HCT116 (cell line): ENCODE results near the gene KHSRP. TPM values are rescaled to one million over a fixed set of nuclear protein-coding genes. Genes with fewer than 3 reads are reported as not detected.

Experiments used
- ATAC-seq: fragments of 200-7000 bp; cut with Tn5 transposase; 2 replicates; pipeline ENCODE4 v1.9.1; 2020; ENCODE audit warnings: mild to moderate bottlenecking, moderate library complexity
- BruUV-seq: library from RNA; stranded (reverse); fragments of 400-500 nt; replicated peaks from 2 replicates; lab custom pipeline; 2021; lab: Mats Ljungman, UMichigan
- CTCF ChIA-PET: fragments of 300-600 bp; sonication (Branson Sonifier 250); formaldehyde crosslinking; loops from one replicate; lab custom pipeline; 2021; ENCODE audit warnings: antibody characterized with exemption; lab: Charles Lee
- POLR2A ChIA-PET: fragments of 300-600, 350-600 bp; sonication (Branson Sonifier 250); formaldehyde crosslinking; loops from one replicate; lab custom pipeline; 2021; ENCODE audit warnings: antibody characterized with exemption; lab: Charles Lee
- RAD21 ChIA-PET, 2 experiments: fragments of 300-600 bp; sonication (Branson Sonifier 250); formaldehyde crosslinking; loops; one replicate each; lab custom pipeline; 2023; ENCODE audit warnings: low total read pairs in 2 of 2; ENCODE audit not compliant: uncharacterized antibody in 2 of 2, unreplicated experiment in 2 of 2, low non-redundant PET in 1 of 2; lab: Charles Lee
- DNase-seq: peaks from one replicate; pipeline ENCODE4 v3.0.0-alpha.2; 2010; ENCODE audit warnings: low read depth, low spot score
- H2AFZ ChIP-seq: fragments of 200-600 bp; shearing (Covaris generic), sonication (generic); 2 replicates; pipeline ENCODE4 v1.6.1; 2017; ENCODE audit warnings: low read depth, mixed run types, mixed read lengths, antibody characterized with exemption, low read length; ENCODE audit not compliant: poor library complexity, severe bottlenecking
- H3K27ac ChIP-seq: 2 replicates; pipeline ENCODE4 v1.5.1; 2012; ENCODE audit warnings: low read depth, low read length
- H3K27me3 ChIP-seq: fragments of 200-600 bp; sonication (generic); 2 replicates; pipeline ENCODE4 v1.6.1; 2016; ENCODE audit warnings: mixed run types, low read length, mixed read lengths; ENCODE audit not compliant: insufficient read depth
- H3K36me3 ChIP-seq, 2 experiments: fragments of 200-500 bp in 1 of 2; fragments of 200-600 bp in 1 of 2; sonication (Bioruptor generic) in 1 of 2; sonication (generic) in 1 of 2; 2 replicates each; pipeline versions ENCODE4 v1.5.1 to v1.6.1; 2014 to 2016; ENCODE audit warnings: low read length in 2 of 2, inconsistent platforms in 1 of 2, mixed read lengths in 1 of 2, mixed run types in 1 of 2; ENCODE audit not compliant: insufficient read depth in 2 of 2, control insufficient read depth in 1 of 2
- H3K4me1 ChIP-seq, 2 experiments: fragments of 200-600 bp in 1 of 2; sonication (generic) in 1 of 2; 2 replicates each; pipeline versions ENCODE4 v1.5.1 to v1.6.1; 2012 to 2017; ENCODE audit warnings: low read length in 2 of 2, inconsistent platforms in 1 of 2, mild to moderate bottlenecking in 1 of 2, mixed read lengths in 1 of 2, mixed run types in 1 of 2, moderate library complexity in 1 of 2; ENCODE audit not compliant: insufficient read depth in 2 of 2, control insufficient read depth in 1 of 2
- H3K4me2 ChIP-seq: fragments of 200-600 bp; sonication (generic); 2 replicates; pipeline ENCODE4 v1.6.1; 2017; ENCODE audit warnings: mixed run types, low read length, mixed read lengths
- H3K4me3 ChIP-seq, 2 experiments: fragments of 200-600 bp in 1 of 2; sonication (generic) in 1 of 2; replicated peaks in 1 of 2; 2 replicates each; pipeline ENCODE4 v1.5.1; 2011 to 2016; ENCODE audit warnings: low read length in 2 of 2, control low read depth in 1 of 2, low read depth in 1 of 2, mild to moderate bottlenecking in 1 of 2, mixed read lengths in 1 of 2, mixed run types in 1 of 2
- H3K79me2 ChIP-seq: fragments of 200-600 bp; sonication (generic); 2 replicates; pipeline ENCODE4 v1.6.1; 2017; ENCODE audit warnings: mild to moderate bottlenecking, mixed run types, low read length, moderate library complexity, mixed read lengths; ENCODE audit not compliant: insufficient read depth
- H3K9ac ChIP-seq: fragments of 200-600 bp; sonication (generic); 2 replicates; pipeline ENCODE4 v1.6.1; 2016; ENCODE audit warnings: low read length, mixed read lengths
- H3K9me2 ChIP-seq: fragments of 200-600 bp; sonication (generic), shearing (Covaris generic); 2 replicates; pipeline ENCODE4 v1.6.1; 2017; ENCODE audit warnings: mixed run types, mild to moderate bottlenecking, moderate library complexity; ENCODE audit not compliant: insufficient read depth
- H3K9me3 ChIP-seq, 2 experiments: fragments of 200-500 bp in 1 of 2; fragments of 200-600 bp in 1 of 2; sonication (Bioruptor generic) in 1 of 2; sonication (generic) in 1 of 2; 2 replicates each; pipeline ENCODE4 v1.6.1; 2014 to 2017; ENCODE audit warnings: low read length in 2 of 2, mixed read lengths in 2 of 2, inconsistent platforms in 1 of 2, low read depth in 1 of 2, mild to moderate bottlenecking in 1 of 2, mixed run types in 1 of 2, moderate library complexity in 1 of 2; ENCODE audit not compliant: control insufficient read depth in 1 of 2, insufficient read depth in 1 of 2
- H4K20me1 ChIP-seq: fragments of 200-600 bp; sonication (generic), shearing (Covaris generic); 2 replicates; pipeline ENCODE4 v1.6.1; 2017; ENCODE audit warnings: mixed run types, mild to moderate bottlenecking, moderate library complexity; ENCODE audit not compliant: insufficient read depth
- CEBPB ChIP-seq: IDR thresholded peaks from 2 replicates; pipeline ENCODE4 v1.6.1; 2012; ENCODE audit warnings: low read depth
- EGR1 ChIP-seq: IDR thresholded peaks from 2 replicates; pipeline ENCODE4 v1.6.1; 2012; ENCODE audit warnings: low read depth
- ELF1 ChIP-seq: IDR thresholded peaks from 2 replicates; pipeline ENCODE4 v1.6.1; 2012; ENCODE audit warnings: low read depth, borderline replicate concordance
- EZH2 ChIP-seq: fragments of 200-600 bp; sonication (generic); IDR thresholded peaks from 2 replicates; pipeline ENCODE4 v1.6.1; 2017; ENCODE audit warnings: antibody characterized with exemption, mixed run types
- EZH2phosphoT487 ChIP-seq: fragments of 200-600 bp; IDR thresholded peaks from 2 replicates; pipeline ENCODE4 v1.6.1; 2018; ENCODE audit warnings: antibody characterized with exemption, borderline replicate concordance
- FOSL1 ChIP-seq: IDR thresholded peaks from 2 replicates; pipeline ENCODE4 v1.6.1; 2012; ENCODE audit warnings: low read depth
- YY1 ChIP-seq: IDR thresholded peaks from 2 replicates; pipeline ENCODE4 v1.6.1; 2011; ENCODE audit warnings: low read length, low read depth, moderate library complexity, mild to moderate bottlenecking; ENCODE audit not compliant: insufficient replicate concordance; ENCODE audit errors: extremely low read depth
- ZBTB33 ChIP-seq: IDR thresholded peaks from 2 replicates; pipeline ENCODE4 v1.6.1; 2011; ENCODE audit warnings: mild to moderate bottlenecking, low read length, moderate library complexity; ENCODE audit not compliant: insufficient replicate concordance; ENCODE audit errors: extremely low read depth
- ZNF274 ChIP-seq: fragments of 200-500 bp; sonication (Bioruptor generic); IDR thresholded peaks from 2 replicates; pipeline ENCODE4 v1.6.1; 2014; ENCODE audit warnings: mild to moderate bottlenecking, low read depth, low read length, inconsistent platforms
- intact Hi-C: fragments of 100-400 bp; cut with micrococcal nuclease; formaldehyde crosslinking; loops from 2 replicates; pipeline ENCODE4 v1.10.0; 2022
- total RNA-seq: library from RNA; stranded (reverse); gene quantifications from one replicate; pipeline ENCODE4 v1.2.1, GENCODE V29; 2021; ENCODE audit not compliant: unreplicated experiment
- TF ChIP-seq, protein P1 (sequence below), 3 experiments: fragments of 200-600 bp in 1 of 3; sonication (generic) in 1 of 3; IDR thresholded peaks in 2 of 3; conservative IDR thresholded peaks in 1 of 3; 2 replicates each; pipeline ENCODE4 v1.5.1; 2012 to 2017; ENCODE audit warnings: low read depth in 2 of 3, low read length in 2 of 3, antibody characterized with exemption in 1 of 3, borderline replicate concordance in 1 of 3, control low read depth in 1 of 3, mild to moderate bottlenecking in 1 of 3, mixed read lengths in 1 of 3, mixed run types in 1 of 3, moderate library complexity in 1 of 3; ENCODE audit not compliant: insufficient read depth in 1 of 3

KHSRP gene
- total RNA-seq, 1 experiment from 2014 or later: 553 TPM

DNA sequence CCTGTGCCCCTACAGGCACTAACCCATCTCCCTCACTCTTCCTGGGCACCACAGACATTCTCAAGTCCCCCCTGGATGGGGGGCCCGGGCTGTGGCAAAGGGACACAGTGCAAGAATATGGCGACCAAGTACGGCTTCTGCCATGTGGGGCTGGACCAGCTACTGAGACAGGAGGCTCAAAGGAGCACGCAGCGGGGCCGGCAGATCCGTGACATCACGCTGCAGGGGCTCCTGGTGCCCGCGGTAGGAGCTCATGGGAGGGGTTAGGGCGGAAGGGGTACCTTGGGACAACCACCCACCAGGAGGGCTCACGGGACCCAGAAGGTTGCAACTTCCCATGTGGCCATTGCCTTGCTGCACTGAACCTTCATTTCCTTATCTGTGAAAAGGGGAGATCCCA, 28.3 kb downstream of the KHSRP start:
- ChIA-PET CTCF (no interaction called here), POLR2A (no interaction called here), RAD21 (no interaction called here)
- no peaks in the 10 kb centered on the region for H4K20me1 ChIP-seq
- H3K9me3 ChIP-seq: no peaks in the 10 kb centered on the region
- no peak overlapping the region for H3K27ac ChIP-seq
- peaks cover 8 to 21% of the 10 kb centered on the region in 2 experiments for H3K4me1 ChIP-seq
- no peak overlapping the region for H3K4me3 ChIP-seq
- no peaks in the 10 kb centered on the region for H3K27me3 ChIP-seq
- no TSS peak for BruUV-seq
- no peak overlapping the region for H3K9ac ChIP-seq
- no peak overlapping the region for H2AFZ ChIP-seq
- intact Hi-C loops: no loop called here
- no peaks in the 10 kb centered on the region for H3K9me2 ChIP-seq
- no peak overlapping the region for H3K4me2 ChIP-seq
- H3K36me3 ChIP-seq: peaks cover 0 to 3% of the 10 kb centered on the region in 2 experiments; a peak in 2 of 4 replicates
- H3K79me2 ChIP-seq: peaks cover 17% of the 10 kb centered on the region
- ATAC-seq (no peak), DNase-seq (no peak)
- no peak for TF ChIP-seq ZBTB33
- no peak for TF ChIP-seq ZNF274
- TF ChIP-seq FOSL1: no peak
- TF ChIP-seq, protein P1, sequence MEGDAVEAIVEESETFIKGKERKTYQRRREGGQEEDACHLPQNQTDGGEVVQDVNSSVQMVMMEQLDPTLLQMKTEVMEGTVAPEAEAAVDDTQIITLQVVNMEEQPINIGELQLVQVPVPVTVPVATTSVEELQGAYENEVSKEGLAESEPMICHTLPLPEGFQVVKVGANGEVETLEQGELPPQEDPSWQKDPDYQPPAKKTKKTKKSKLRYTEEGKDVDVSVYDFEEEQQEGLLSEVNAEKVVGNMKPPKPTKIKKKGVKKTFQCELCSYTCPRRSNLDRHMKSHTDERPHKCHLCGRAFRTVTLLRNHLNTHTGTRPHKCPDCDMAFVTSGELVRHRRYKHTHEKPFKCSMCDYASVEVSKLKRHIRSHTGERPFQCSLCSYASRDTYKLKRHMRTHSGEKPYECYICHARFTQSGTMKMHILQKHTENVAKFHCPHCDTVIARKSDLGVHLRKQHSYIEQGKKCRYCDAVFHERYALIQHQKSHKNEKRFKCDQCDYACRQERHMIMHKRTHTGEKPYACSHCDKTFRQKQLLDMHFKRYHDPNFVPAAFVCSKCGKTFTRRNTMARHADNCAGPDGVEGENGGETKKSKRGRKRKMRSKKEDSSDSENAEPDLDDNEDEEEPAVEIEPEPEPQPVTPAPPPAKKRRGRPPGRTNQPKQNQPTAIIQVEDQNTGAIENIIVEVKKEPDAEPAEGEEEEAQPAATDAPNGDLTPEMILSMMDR (IDR thresholded peaks at IDR 0.05 in 2 of 3, conservative IDR thresholded peaks at IDR 0.05 in 1 of 3; ENCODE audit: borderline replicate concordance in 1 of 3, insufficient read depth in 1 of 3, low read depth in 2 of 3, low read length in 2 of 3): no peak
- no peak for TF ChIP-seq CEBPB
- TF ChIP-seq EZH2phosphoT487: no peak
- TF ChIP-seq EZH2: no peak
- TF ChIP-seq EGR1: no peak
- TF ChIP-seq ELF1: no peak
- TF ChIP-seq YY1: no peak
